Measurements from ENCODE around the gene H2AZ2. TPM values are rescaled to one million over a fixed set of nuclear protein-coding genes. Genes with fewer than 3 reads are reported as not detected.
"Not testable (repeated sequence)": the region's sequence is repeated elsewhere in the genome, so short reads cannot be mapped to it uniquely, and the experiment has no call there.

Gene H2AZ2
- total RNA-seq, 1 donor from 2014 or later = 64.6 TPM

- ATAC-seq = peak; percentile 40
- no peak for DNase-seq (ENCODE audit: low spot score)
Observed at GRCh38 chr7:44789990-44790389, 57.9 kb downstream of the H2AZ2 start.

GRCh38 chr7:44787762-44788161, 60.1 kb downstream of the H2AZ2 start:
- ATAC-seq = no peak
- DNase-seq (ENCODE audit: low spot score) = no peak

DNA sequence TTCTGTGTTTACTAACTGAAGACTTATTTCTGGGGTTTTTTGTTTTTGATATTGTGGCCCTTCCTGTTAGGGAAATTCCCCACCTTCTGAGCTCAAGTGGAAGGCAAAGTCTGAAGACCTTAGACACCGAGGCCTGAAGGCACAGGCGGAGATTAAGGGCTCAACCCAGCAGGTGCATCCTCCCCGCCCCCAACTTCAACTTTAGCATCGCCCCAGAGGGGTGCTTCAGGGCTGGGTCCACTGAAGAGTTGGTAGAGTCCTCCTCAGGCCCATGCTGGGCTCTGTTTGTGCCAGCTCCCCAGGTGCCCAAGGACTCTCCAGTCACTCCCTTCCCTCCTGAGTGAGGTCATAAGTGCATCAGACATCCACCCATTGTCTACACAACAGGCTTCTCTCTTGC, 60.8 kb downstream of the H2AZ2 start:
- no peak for DNase-seq (ENCODE audit: low spot score)
- ATAC-seq = no peak

DNA sequence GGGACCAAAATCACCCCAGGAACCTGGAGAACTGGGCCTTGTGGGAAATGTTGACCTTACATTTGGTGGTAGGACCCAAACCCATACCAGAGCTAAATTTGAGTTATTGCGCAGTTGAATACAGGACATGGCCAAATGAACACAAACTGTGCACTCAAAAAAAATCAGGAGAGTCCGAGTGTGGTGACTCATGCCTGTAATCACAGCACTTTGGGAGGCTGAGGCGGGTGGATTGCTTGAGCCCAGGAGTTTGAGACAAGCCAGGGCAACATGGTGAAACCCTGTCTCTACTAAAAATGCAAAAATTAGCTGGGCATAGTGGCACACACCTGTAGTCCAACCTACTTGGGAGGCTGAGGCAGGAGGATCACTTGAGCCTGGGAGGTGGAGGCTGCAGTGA, 62.7 kb downstream of the H2AZ2 start:
- not testable (repeated sequence) for DNase-seq (ENCODE audit: low spot score); ATAC-seq

DNA sequence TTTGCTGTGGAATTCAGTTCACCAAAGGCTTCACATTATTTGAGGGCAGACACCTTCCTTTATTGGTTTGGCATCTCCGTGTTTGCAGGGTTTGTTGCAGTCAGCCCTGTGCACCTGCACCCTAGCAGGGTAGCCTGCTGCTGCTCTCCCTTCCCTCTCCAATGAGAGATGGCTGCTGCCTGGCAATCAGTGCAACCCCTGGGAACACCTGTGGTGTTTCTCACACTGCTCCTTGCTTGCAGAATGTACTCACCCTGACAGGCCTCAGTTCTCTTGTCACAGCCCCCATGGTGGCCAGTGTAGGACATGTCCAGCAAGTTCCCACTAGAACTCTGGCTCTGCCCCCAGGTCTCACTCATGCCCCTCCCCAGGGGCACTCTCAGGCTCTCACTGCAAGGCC, 63.5 kb downstream of the H2AZ2 start:
- ATAC-seq = no peak

DNA sequence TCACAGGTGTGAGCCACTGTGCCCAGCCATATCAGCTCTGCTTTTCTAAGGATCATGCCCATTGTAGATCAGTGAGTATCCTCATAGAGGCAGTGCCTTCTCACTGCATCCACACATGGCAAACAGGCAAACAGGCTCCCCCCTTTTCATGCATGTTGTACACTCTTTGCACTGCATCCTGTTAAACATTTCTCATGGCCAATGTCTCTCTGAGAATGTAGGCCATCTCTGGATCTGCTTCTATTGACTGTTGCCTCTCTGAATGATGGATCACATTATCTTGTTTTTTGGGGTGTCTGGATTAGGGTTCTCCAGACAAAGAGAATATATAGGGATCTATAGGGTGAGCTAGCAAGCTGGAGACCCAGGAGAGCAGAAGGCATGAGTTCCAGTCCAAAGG, 64.5 kb downstream of the H2AZ2 start:
- DNase-seq (ENCODE audit: low spot score) (no peak), ATAC-seq (no peak)

More for the DNA sequence above, 63.5 kb downstream of the H2AZ2 start:
- DNase-seq (ENCODE audit: low spot score) = no peak

- DNase-seq (ENCODE audit: low spot score) = no peak
- ATAC-seq = no peak
Observed at GRCh38 chr7:44782460-44782859, 65.4 kb downstream of the H2AZ2 start.

Other genes starting within 250 kb of the H2AZ2 start
- 50.9 TPM for gene OGDH, start 241.5 kb downstream of the H2AZ2 start, total RNA-seq
- 37.5 TPM for gene ZMIZ2, start 99.2 kb downstream of the H2AZ2 start, total RNA-seq
- gene PPIA, start 51.4 kb downstream of the H2AZ2 start, total RNA-seq = 532 TPM
- 5.0 TPM for gene PURB, start 37.4 kb upstream of the H2AZ2 start, total RNA-seq
- 1.0 TPM for gene MYO1G, start 130.9 kb upstream of the H2AZ2 start, total RNA-seq
- 44.8 TPM for gene CCM2, start 152.1 kb upstream of the H2AZ2 start, total RNA-seq
- gene NACAD, start 240.9 kb upstream of the H2AZ2 start, total RNA-seq = 0.05 TPM

Data from left lobe of liver (tissue), 2 donors.